ENCODE results near the gene SLC48A1.
A peak's percentile ranks its signal among the peaks of the same experiment; 100 is the strongest.

The SLC48A1 gene

DNA sequence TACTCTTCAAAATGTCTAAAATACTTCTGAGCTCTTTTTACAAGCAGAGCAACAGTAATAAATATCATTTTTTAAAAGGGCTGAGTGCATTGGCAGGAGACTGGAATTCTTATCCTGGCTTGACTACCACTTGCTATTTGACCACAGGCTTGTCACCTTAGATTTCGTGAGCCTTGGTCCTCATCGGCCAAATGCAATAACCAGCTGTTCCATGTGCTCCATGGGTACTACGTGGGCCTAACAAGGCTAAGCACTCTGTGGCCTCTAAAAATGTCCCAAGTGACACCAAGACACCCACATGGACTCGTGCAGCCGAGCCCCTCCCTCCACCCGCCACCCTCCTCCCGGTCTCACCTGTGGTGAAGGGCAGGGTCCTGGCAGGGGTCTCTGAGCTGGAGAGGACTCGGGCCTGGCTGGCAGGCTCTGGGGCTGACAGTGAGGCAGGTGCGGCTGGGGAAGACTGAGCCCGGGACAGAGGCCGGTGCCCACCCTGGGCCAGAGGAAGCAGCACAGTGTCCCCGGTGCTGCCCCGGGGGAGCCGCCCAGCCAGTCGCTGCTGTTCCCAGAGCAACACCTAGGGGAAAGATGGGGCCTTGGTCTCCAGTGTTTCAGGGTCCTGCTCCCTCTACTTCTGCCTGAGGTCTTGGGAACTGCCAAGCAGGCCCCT lies 20.1 kb downstream of the SLC48A1 start:
- H3K4me3 ChIP-seq (ENCODE audit: low read depth, low read length), result no peak overlapping the region
- peaks cover 49% of the 10 kb centered on the region for H3K36me3 ChIP-seq
- no peaks in the 10 kb centered on the region for H3K27me3 ChIP-seq
- TF ChIP-seq, protein P1, sequence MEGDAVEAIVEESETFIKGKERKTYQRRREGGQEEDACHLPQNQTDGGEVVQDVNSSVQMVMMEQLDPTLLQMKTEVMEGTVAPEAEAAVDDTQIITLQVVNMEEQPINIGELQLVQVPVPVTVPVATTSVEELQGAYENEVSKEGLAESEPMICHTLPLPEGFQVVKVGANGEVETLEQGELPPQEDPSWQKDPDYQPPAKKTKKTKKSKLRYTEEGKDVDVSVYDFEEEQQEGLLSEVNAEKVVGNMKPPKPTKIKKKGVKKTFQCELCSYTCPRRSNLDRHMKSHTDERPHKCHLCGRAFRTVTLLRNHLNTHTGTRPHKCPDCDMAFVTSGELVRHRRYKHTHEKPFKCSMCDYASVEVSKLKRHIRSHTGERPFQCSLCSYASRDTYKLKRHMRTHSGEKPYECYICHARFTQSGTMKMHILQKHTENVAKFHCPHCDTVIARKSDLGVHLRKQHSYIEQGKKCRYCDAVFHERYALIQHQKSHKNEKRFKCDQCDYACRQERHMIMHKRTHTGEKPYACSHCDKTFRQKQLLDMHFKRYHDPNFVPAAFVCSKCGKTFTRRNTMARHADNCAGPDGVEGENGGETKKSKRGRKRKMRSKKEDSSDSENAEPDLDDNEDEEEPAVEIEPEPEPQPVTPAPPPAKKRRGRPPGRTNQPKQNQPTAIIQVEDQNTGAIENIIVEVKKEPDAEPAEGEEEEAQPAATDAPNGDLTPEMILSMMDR (IDR thresholded peaks at IDR 0.05; ENCODE audit: low read depth, low read length), result no peak
- no peaks in the 10 kb centered on the region for H3K4me1 ChIP-seq
- DNase-seq, result no peak
- H3K9me3 ChIP-seq, result no peaks in the 10 kb centered on the region

DNA sequence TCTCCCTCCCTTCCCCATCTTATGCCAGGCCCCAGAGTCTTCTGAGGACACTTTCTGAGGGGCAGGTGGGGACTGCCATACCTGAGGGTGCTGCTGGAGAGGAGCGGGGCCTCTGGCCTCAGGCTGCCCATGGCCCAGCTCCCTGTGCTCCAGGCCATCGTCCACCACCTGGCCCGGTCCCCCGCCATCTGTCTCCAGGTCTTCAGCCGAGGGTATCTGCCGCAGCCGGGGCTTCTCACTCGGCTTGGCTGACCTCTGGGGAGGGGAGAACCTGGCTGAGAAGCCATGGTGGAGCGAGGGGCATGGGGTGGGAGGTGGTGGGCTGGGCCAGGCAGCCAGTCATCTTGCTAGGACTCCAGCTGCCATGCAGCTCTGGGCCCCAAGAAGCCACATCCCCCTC lies 21.6 kb downstream of the SLC48A1 start:
- H3K27me3 ChIP-seq, result no peaks in the 10 kb centered on the region
- H3K4me1 ChIP-seq, result no peaks in the 10 kb centered on the region
- H3K36me3 ChIP-seq, result peaks cover 36% of the 10 kb centered on the region
- H3K9me3 ChIP-seq, result no peaks in the 10 kb centered on the region
- DNase-seq, result no peak
- TF ChIP-seq, protein P1 (IDR thresholded peaks at IDR 0.05; ENCODE audit: low read depth, low read length), result no peak
- H3K4me3 ChIP-seq (ENCODE audit: low read depth, low read length), result no peak overlapping the region

DNA sequence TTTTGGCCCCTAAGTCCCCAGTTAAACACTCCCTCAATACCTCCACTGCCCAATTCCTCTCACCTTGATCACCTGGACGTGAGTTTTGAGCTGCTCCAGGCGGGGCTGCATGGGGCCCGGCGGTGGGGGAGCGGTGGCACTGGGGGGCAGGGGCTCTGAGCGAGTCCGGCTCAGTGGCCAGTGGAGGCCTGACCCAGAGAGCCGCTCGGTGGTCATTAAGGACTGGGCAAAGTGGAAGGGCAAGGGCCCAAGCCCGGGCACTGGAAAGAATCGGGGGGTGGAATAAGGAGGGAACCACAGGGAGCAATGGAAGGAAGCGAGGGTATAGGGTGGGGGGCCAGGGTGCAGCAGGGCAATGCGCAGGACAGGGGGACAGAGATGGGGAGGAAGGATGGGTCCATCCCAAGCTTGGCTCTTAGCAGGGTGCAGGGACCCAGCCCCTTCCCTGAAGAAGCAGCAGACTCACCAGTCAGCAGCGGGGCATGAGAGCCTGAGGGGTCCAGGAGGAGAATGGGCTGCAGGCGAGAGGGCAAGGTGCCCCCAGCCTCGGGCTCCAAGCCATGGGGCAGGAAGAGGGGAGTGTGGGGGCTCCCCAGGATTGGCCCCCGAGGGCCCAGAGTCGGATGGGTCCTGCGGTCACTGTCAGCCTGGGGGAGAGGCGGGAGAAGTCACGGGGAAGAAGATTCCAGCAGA lies 22.2 kb downstream of the SLC48A1 start:
- DNase-seq, result no peak
- Histone ChIP-seq H3K4me1 (no peaks in the 10 kb centered on the region; the same call in 1 of the 2 replicates), H3K36me3 (peaks cover 34% of the 10 kb centered on the region)

DNA sequence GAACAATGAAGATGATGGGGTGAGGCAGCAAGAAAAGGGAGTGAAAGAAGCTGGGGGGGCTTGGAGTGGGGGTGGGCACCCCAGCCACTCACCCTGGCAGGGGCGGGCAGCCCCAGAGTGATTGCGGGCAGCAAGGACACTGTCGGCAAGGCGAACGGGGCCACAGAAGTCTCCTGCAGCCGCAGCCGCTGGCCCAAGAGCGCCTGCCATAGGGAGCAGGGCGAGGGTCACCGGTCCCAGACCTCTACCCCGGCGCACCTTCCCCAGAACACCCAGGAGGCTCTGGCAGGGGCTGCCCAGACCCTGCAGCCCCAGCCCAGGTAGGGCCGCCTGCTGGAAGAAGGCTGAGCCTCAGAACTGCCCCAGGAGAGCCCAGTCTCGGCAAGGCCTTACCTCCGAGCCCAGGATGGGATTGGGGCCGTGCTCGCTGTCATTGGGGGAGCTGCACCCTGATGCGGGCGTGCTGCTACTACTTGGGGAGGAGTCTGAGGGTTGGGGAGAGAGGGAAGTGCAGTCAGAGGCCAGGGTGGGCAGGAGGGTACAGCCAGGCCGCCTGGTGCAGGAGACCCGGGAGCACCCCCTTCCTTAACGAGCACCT lies 22.9 kb downstream of the SLC48A1 start:
- Histone ChIP-seq H3K36me3 (peaks cover 28% of the 10 kb centered on the region), H3K9me3 (no peaks in the 10 kb centered on the region)

More for the DNA sequence above, 22.2 kb downstream of the SLC48A1 start:
- H3K27me3 ChIP-seq, result no peaks in the 10 kb centered on the region
- no peak overlapping the region for H3K4me3 ChIP-seq (ENCODE audit: low read depth, low read length)
- TF ChIP-seq, protein P1 (IDR thresholded peaks at IDR 0.05; ENCODE audit: low read depth, low read length), result no peak
- H3K9me3 ChIP-seq, result no peaks in the 10 kb centered on the region

DNA sequence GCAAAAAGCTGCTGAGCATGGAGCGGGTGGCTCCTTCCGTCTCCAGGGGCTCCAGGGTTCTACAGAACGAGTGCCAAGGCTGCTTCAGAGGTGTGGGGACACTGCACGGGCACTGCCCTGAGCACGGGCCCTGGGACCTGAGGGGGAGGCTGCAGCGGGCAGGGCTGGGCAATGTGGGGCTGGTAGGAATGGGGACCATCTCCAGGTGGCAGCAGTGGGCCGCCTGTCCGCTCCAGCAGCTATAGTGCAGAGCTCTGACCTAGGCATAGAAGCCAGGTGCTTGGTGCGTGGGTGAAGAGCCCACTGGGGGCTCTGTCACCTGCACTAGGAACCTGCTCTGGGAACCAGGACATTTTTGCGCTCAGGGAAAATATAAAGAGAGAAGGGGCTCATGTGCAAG lies 24.4 kb downstream of the SLC48A1 start:
- TF ChIP-seq, protein P1 (IDR thresholded peaks at IDR 0.05; ENCODE audit: low read depth, low read length), result peak; percentile 58
- Histone ChIP-seq H3K27me3 (no peaks in the 10 kb centered on the region), H3K9me3 (no peaks in the 10 kb centered on the region), H3K4me1 (peaks cover 2% of the 10 kb centered on the region), H3K36me3 (peaks cover 25% of the 10 kb centered on the region), H3K4me3 (ENCODE audit: low read depth, low read length) (no peak overlapping the region)
- peak; percentile 56 for DNase-seq

More for the DNA sequence above, 22.9 kb downstream of the SLC48A1 start:
- no peak for DNase-seq
- Histone ChIP-seq H3K27me3 (no peaks in the 10 kb centered on the region), H3K4me1 (no peaks in the 10 kb centered on the region; the same call in 1 of the 2 replicates), H3K4me3 (ENCODE audit: low read depth, low read length) (no peak overlapping the region)
- TF ChIP-seq, protein P1 (IDR thresholded peaks at IDR 0.05; ENCODE audit: low read depth, low read length), result no peak
